A673 (cell line): ENCODE results near the gene PCSK1N. TPM values are rescaled to one million over a fixed set of nuclear protein-coding genes. Genes with fewer than 3 reads are reported as not detected.

Experiments used
- BruUV-seq: library from RNA; stranded (reverse); fragments of 400-500 nt; replicated peaks from 2 replicates; lab custom pipeline; 2021; lab: Mats Ljungman, UMichigan
- CTCF ChIA-PET: fragments of 300-600 bp; sonication (Branson Sonifier 250); formaldehyde crosslinking; loops from one replicate; lab custom pipeline; 2022; ENCODE audit warnings: antibody characterized with exemption; lab: Charles Lee
- POLR2A ChIA-PET: fragments of 300-600 bp; sonication (Branson Sonifier 250); formaldehyde crosslinking; loops from one replicate; lab custom pipeline; 2022; ENCODE audit warnings: antibody characterized with exemption; ENCODE audit not compliant: low non-redundant PET; lab: Charles Lee
- DNase-seq: peaks from one replicate; pipeline ENCODE4 v3.0.0-alpha.2; 2015; ENCODE audit warnings: low spot score
- H3K27ac ChIP-seq: fragments of 200-600 bp; sonication (generic); 2 replicates; pipeline ENCODE4 v1.5.1; 2016; ENCODE audit warnings: mixed run types, low read depth, mild to moderate bottlenecking, mixed read lengths, antibody characterized with exemption, low read length; ENCODE audit not compliant: poor library complexity, severe bottlenecking
- H3K27me3 ChIP-seq: fragments of 200-600 bp; sonication (generic); replicated peaks from 2 replicates; pipeline ENCODE4 v1.6.1; 2017; ENCODE audit warnings: mixed run types, low read depth, mild to moderate bottlenecking, mixed read lengths, antibody characterized with exemption, low read length; ENCODE audit not compliant: insufficient read depth, poor library complexity
- H3K36me3 ChIP-seq: fragments of 200-600 bp; sonication (generic); 2 replicates; pipeline ENCODE4 v1.6.1; 2016; ENCODE audit warnings: mixed run types, mild to moderate bottlenecking, mixed read lengths, antibody characterized with exemption, low read length; ENCODE audit not compliant: insufficient read depth, poor library complexity, severe bottlenecking
- H3K4me1 ChIP-seq: fragments of 200-600 bp; sonication (generic); 2 replicates; pipeline ENCODE4 v1.6.1; 2017; ENCODE audit warnings: mixed run types, mild to moderate bottlenecking, mixed read lengths, antibody characterized with exemption, low read length; ENCODE audit not compliant: insufficient read depth, poor library complexity, severe bottlenecking
- H3K4me3 ChIP-seq: fragments of 200-600 bp; sonication (generic); 2 replicates; pipeline ENCODE4 v1.5.1; 2016; ENCODE audit warnings: low read depth, mixed run types, mild to moderate bottlenecking, mixed read lengths, low read length; ENCODE audit not compliant: poor library complexity, severe bottlenecking
- H3K9me3 ChIP-seq: fragments of 200-600 bp; sonication (generic); 2 replicates; pipeline ENCODE4 v1.6.1; 2016; ENCODE audit warnings: mixed run types, low read depth, mild to moderate bottlenecking, mixed read lengths, antibody characterized with exemption, low read length; ENCODE audit not compliant: poor library complexity, severe bottlenecking
- CTCF ChIP-seq: fragments of 300-800, 200-600 bp; sonication (generic); conservative IDR thresholded peaks from 2 replicates; pipeline ENCODE4 v1.5.1; 2017; ENCODE audit warnings: low read depth, mild to moderate bottlenecking, antibody characterized with exemption, low read length, moderate library complexity, mixed read lengths
- EZH2 ChIP-seq: fragments of 200-600 bp; sonication (generic); IDR thresholded peaks from 2 replicates; pipeline ENCODE4 v1.6.1; 2017; ENCODE audit warnings: borderline replicate concordance, low read depth, mild to moderate bottlenecking, mixed read lengths, antibody characterized with exemption, low read length; ENCODE audit not compliant: poor library complexity, severe bottlenecking
- intact Hi-C: fragments of 100-400 bp; cut with micrococcal nuclease; formaldehyde crosslinking; loops from one replicate; pipeline ENCODE4 v1.10.0; 2022; ENCODE audit not compliant: unreplicated experiment
- total RNA-seq: library from RNA; stranded (reverse); gene quantifications from 2 replicates; pipeline ENCODE4 v1.2.3, GENCODE V29; 2021

Gene PCSK1N
- total RNA-seq, 1 experiment from 2014 or later, result 16.9 TPM

- no peaks in the 10 kb centered on the region for H3K36me3 ChIP-seq
- no TSS peak for BruUV-seq
- H3K27ac ChIP-seq, result no peak overlapping the region
- no peaks in the 10 kb centered on the region for H3K27me3 ChIP-seq
- no peak overlapping the region for H3K4me3 ChIP-seq
- H3K9me3 ChIP-seq, result no peaks in the 10 kb centered on the region
- POLR2A ChIA-PET, result no interaction called here
- DNase-seq, result no peak
- intact Hi-C loops, result no loop called here
- H3K4me1 ChIP-seq, result no peaks in the 10 kb centered on the region
- TF ChIP-seq EZH2 (no peak), CTCF (no peak)
- CTCF ChIA-PET, result no interaction called here
Observed at GRCh38 chrX:48831136-48831908, 4.1 kb downstream of the PCSK1N start.

- Histone ChIP-seq H3K36me3 (no peaks in the 10 kb centered on the region), H3K27ac (no peak overlapping the region), H3K27me3 (no peaks in the 10 kb centered on the region), H3K4me1 (no peaks in the 10 kb centered on the region), H3K9me3 (no peaks in the 10 kb centered on the region), H3K4me3 (no peak overlapping the region)
- ChIA-PET POLR2A (no interaction called here), CTCF (no interaction called here)
- TF ChIP-seq EZH2, result no peak
- TF ChIP-seq CTCF, result no peak
- no peak for DNase-seq
- intact Hi-C loops, result no loop called here
- BruUV-seq, result no TSS peak
Observed at GRCh38 chrX:48829016-48829735, 6.2 kb downstream of the PCSK1N start.

GRCh38 chrX:48827654-48827968 lies 7.8 kb downstream of the PCSK1N start:
- H3K27ac ChIP-seq, result no peak overlapping the region
- H3K9me3 ChIP-seq, result no peaks in the 10 kb centered on the region
- no peaks in the 10 kb centered on the region for H3K27me3 ChIP-seq
- peak; percentile 48 for DNase-seq
- POLR2A ChIA-PET, result interaction anchor here (0.6 kb wide), 1 partner anchor 812 kb away, joined by 3 read pairs; no protein-coding TSS in a partner anchor
- no TSS peak for BruUV-seq
- H3K36me3 ChIP-seq, result peaks cover 3% of the 10 kb centered on the region
- TF ChIP-seq CTCF, result no peak
- TF ChIP-seq EZH2, result no peak
- H3K4me3 ChIP-seq, result no peak overlapping the region
- H3K4me1 ChIP-seq, result no peaks in the 10 kb centered on the region
- CTCF ChIA-PET, result no interaction called here
- intact Hi-C loops, result no loop called here
